Stimulated activated naive CD8-positive, alpha-beta T cell treated with anti-CD3 and anti-CD28 coated beads, Interleukin-15, Interleukin-2, amounts not matched to agents 100 ng/mL and 50 ng/mL, for 24 hours (primary cell): ENCODE results near the gene CACNB3.

Experiments used
- H3K27ac Mint-ChIP-seq: one replicate; pipeline ENCODE4 v1.8.0; 2021; ENCODE audit warnings: mild to moderate bottlenecking, mixed read lengths
- H3K27me3 Mint-ChIP-seq: one replicate; pipeline ENCODE4 v1.8.0; 2021; ENCODE audit warnings: mixed read lengths
- H3K36me3 Mint-ChIP-seq: one replicate; pipeline ENCODE4 v1.8.0; 2021; ENCODE audit warnings: low read depth, mixed read lengths
- H3K4me1 Mint-ChIP-seq: one replicate; pipeline ENCODE4 v1.8.0; 2021; ENCODE audit warnings: low read depth, mixed read lengths
- H3K4me3 Mint-ChIP-seq: one replicate; pipeline ENCODE4 v1.8.0; 2021; ENCODE audit warnings: mild to moderate bottlenecking, mixed read lengths
- H3K9me3 Mint-ChIP-seq: one replicate; pipeline ENCODE4 v1.8.0; 2021; ENCODE audit warnings: mixed read lengths

Gene CACNB3

GRCh38 chr12:48803675-48804074 is 14.6 kb upstream of the CACNB3 start:
- Mint-ChIP-seq H3K4me1 (peaks cover 4% of the 10 kb centered on the region), H3K27ac (no peak overlapping the region), H3K36me3 (no peaks in the 10 kb centered on the region), H3K9me3 (no peaks in the 10 kb centered on the region), H3K4me3 (no peak overlapping the region), H3K27me3 (no peaks in the 10 kb centered on the region)

DNA sequence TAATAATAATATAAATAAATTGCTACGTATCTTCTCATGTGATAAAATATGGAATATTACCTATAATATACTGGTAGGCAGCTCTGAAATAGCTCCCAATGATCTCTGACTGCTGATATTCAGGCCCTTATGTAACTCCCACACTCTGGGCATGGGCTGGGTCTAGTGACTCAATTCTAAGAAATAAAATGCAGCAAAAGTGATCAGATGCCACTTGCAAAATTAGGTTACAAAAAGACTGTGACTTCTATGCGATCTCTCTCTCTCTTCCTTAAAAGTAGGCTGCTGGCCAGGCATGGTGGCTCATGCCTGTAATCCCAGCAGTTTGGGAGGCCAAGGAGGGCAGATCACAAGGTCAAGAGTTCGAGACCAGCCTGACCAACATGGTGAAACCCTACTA is 10.3 kb upstream of the CACNB3 start:
- no peaks in the 10 kb centered on the region for H3K36me3 Mint-ChIP-seq
- no peak overlapping the region for H3K27ac Mint-ChIP-seq
- no peaks in the 10 kb centered on the region for H3K27me3 Mint-ChIP-seq
- H3K4me1 Mint-ChIP-seq = peaks cover 4% of the 10 kb centered on the region
- no peaks in the 10 kb centered on the region for H3K9me3 Mint-ChIP-seq
- H3K4me3 Mint-ChIP-seq = no peak overlapping the region

DNA sequence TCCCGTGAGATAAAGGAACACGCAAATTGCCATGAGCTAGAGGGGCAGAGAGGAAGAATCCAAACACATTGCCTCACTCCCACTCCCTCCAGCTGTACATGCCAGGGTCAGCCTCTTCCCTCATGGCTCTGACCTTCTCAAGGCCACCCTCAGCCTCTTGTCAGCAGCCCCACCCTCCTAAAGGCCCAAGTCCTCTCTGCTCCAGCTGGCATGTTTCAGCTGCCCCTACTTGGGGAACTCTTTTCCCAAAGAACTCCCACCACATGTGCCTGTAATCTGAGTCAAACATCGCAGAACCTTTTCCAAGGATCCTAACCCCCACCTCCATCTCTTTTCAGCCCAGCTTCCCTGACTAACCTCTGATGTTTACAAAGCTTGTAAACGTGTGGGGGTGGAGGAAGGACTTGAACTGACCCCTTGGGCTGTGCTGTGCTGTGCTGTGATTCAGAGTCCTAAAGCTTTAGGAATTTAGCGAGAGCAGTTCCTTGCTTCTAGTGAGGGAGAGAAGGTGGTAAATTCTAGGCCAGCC is 7.3 kb upstream of the CACNB3 start:
- Mint-ChIP-seq H3K9me3 (no peaks in the 10 kb centered on the region), H3K27ac (no peak overlapping the region), H3K4me3 (no peak overlapping the region), H3K27me3 (no peaks in the 10 kb centered on the region), H3K4me1 (peaks cover 10% of the 10 kb centered on the region), H3K36me3 (no peaks in the 10 kb centered on the region)

DNA sequence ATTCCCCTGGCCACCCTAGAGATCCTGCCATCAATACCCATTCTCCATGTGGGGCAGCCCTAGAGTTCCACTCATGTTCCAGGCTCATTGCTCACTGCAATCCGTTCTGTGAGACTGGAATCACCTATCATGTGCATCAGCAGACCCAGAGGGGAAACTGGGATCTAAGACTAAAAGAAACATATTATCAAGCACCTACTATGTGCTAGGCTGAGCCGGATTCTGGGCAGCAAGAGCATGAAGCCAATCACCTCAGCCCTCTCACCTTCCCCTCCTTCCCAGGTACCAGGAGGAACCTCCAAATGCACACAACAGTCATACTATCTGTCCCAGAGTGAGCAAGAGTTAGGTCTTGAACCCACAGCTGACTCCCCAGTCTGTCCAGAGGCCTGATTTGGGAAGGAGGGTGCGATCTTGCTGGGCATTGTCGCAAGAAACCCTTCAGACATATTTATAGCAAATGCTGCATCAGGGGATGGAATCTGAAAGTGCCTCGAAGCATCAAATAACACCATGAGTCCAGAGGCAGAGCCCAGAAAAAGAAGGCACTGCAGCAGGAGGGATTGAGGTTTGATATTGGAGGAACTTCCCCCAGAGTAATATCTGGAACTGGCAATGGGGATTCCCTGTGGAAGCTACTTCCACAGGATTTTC is 6.7 kb upstream of the CACNB3 start:
- H3K4me1 Mint-ChIP-seq = peaks cover 14% of the 10 kb centered on the region
- no peaks in the 10 kb centered on the region for H3K36me3 Mint-ChIP-seq
- no peaks in the 10 kb centered on the region for H3K9me3 Mint-ChIP-seq
- H3K4me3 Mint-ChIP-seq = no peak overlapping the region
- peaks cover 5% of the 10 kb centered on the region for H3K27me3 Mint-ChIP-seq
- H3K27ac Mint-ChIP-seq = no peak overlapping the region

DNA sequence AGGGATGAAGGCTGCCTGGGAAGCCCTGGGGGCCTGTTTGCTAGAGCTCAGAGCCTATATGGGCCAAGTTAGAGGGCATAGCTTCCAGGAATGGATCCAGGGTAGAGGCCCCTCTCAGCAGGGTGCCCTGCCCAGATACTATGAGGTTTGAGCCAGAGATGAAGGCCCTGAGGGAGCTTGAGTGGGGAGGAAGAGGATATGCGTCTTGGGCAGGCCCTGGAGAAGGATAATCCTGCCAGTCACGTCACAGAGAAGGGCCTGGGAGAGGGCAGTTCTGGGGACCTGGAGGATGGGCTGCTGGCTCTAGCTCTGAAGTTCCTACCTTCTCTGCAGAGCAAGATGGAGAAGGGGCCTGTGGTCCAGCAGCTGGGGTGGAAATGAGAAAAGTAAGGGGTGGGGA is 5.9 kb upstream of the CACNB3 start:
- H3K27ac Mint-ChIP-seq = no peak overlapping the region
- no peaks in the 10 kb centered on the region for H3K9me3 Mint-ChIP-seq
- no peak overlapping the region for H3K4me3 Mint-ChIP-seq
- H3K4me1 Mint-ChIP-seq = peaks cover 21% of the 10 kb centered on the region
- H3K36me3 Mint-ChIP-seq = no peaks in the 10 kb centered on the region
- peaks cover 13% of the 10 kb centered on the region for H3K27me3 Mint-ChIP-seq

DNA sequence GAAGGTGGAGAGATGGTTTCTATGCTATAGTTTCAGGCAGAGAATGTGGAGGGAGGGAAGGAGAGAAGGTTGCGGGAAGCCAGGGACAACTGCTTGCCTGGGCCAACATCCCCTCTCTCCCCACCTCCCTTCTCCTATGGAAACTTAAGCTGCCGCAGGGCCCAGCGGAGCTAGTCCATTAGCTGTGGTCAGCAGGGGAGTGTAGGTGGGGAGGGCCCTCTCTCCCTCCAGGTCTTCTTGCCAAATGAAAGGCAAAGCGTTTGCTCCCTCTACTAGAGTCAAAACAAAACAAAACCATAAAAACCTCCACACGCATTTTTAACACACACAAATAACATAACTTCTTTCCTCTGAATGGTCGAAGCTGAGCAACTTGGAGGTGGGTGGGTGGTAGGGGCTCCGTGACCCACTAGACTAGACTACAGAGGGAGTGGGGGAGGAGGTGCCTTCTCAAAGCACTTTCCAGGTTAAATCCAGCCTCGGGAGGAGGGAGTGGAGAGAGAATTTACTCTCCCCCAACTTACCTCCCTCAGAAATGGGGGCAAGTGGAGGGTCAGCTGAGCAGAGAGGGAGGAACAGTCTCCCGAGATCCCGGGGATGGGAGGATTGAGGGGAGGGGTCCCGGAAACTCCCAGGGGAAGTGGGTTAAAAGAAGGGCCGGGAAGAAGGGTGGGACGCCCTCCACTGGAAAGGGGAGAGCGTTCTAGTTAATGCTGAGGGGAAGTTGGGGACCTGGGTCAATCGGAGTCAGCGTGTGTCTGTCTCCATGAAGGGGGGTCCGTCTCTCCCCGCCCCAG is 4.6 kb upstream of the CACNB3 start:
- peaks cover 17% of the 10 kb centered on the region for H3K27me3 Mint-ChIP-seq
- H3K36me3 Mint-ChIP-seq = no peaks in the 10 kb centered on the region
- H3K4me3 Mint-ChIP-seq = peak overlapping the region; percentile 95
- peak overlapping the region; percentile 26 for H3K27ac Mint-ChIP-seq
- H3K4me1 Mint-ChIP-seq = peaks cover 30% of the 10 kb centered on the region
- no peaks in the 10 kb centered on the region for H3K9me3 Mint-ChIP-seq

DNA sequence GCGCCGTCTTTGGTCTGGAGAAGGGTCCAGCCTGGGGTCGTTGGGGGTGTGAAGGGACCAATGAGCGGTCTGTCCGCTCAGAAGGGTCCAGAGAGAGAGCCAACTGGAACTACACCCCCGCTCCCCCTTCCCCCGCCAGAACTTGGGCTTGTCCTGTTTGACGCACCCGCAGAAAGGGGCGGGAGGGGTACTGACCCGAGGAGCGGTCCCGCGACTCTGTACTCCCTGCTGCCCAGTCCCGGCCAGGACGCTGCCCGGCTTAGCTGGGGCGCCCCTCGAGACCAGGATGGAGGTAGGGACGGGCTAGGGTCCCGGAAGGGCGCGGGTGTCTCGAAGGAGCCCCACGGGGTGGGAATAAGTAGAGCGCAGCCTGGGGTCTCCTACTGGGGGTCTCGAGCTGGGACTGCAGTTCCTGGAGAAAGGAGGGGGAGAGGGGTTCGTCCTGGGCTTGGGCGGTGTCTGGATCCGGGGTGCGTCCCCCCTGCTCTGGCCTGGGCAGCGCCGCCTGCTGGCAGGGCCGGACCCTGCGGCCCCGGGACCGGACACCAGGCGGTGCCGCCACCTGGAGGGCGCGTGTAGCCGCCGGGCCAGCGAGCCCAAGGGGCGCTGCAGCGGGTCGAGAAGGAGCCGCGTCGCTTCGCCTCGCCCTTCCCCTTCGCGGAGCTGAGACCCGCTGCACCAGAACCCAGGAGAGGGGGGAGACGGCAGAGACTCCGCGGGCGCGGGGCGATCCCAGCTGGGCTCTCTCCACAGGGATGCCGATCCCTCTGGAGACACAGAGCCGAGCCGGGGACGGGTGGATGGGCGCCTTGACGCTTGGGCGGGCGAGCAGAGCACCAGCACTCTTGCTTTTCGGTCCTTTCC is 3.8 kb upstream of the CACNB3 start:
- Mint-ChIP-seq H3K27me3 (peaks cover 23% of the 10 kb centered on the region), H3K4me1 (peaks cover 35% of the 10 kb centered on the region), H3K9me3 (no peaks in the 10 kb centered on the region), H3K36me3 (no peaks in the 10 kb centered on the region), H3K27ac (peak overlapping the region; percentile 61), H3K4me3 (peak overlapping the region; percentile 95)

DNA sequence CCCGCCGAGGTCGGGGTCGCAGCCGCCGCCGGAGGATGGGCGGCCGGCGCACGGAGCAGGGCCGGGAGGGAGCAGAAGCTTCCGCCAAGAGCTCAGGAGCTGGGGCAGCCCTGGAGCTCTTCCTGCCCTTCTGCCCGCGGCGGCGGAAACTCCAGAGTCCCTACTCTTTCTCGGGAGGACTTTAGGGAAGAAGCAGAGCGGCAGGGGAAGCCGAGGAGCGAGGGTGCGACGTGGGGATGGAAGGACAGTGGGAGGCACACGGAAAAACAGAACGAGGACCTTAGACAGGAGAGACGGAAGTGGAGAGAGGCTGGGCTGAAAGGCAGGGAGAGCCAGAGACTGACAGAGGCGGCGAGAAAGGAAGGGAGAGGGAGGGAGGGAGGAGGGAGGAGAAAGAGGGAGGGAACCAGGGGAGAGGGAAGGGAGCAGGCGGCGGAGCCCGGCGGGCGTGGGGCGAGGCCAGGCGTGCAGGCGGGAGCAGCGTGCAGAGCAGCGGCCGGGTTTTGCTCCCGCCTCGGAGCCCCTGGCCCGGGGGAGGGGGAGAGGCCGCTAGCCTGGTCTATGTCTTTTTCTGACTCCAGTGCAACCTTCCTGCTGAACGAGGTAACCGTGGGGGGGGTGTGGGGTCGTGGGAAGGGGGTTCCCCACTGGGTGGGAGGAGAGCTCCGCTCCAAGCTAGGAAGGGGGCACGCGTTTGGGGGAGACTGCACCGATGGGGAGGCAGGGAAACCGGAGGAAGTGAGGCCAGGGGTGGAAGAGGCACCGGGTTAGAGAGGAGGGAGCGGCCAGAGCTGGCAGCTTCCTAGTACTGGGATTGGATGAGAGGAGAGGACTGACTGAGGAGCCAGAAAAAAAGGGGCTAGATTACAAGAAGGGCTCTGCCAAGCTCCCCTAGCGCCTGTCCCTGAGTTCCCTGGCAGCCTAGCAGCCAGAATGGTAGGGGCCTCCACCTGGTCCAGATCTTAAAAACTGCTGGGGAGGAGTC is 2.9 kb upstream of the CACNB3 start:
- peak overlapping the region; percentile 95 for H3K4me3 Mint-ChIP-seq
- peak overlapping the region; percentile 72 for H3K27ac Mint-ChIP-seq
- no peaks in the 10 kb centered on the region for H3K36me3 Mint-ChIP-seq
- no peaks in the 10 kb centered on the region for H3K9me3 Mint-ChIP-seq
- H3K4me1 Mint-ChIP-seq = peaks cover 35% of the 10 kb centered on the region
- peaks cover 23% of the 10 kb centered on the region for H3K27me3 Mint-ChIP-seq

GRCh38 chr12:48816143-48816854 is 2.0 kb upstream of the CACNB3 start:
- no peaks in the 10 kb centered on the region for H3K36me3 Mint-ChIP-seq
- peaks cover 35% of the 10 kb centered on the region for H3K4me1 Mint-ChIP-seq
- peaks cover 23% of the 10 kb centered on the region for H3K27me3 Mint-ChIP-seq
- peak overlapping the region; percentile 95 for H3K4me3 Mint-ChIP-seq
- H3K9me3 Mint-ChIP-seq = no peaks in the 10 kb centered on the region
- H3K27ac Mint-ChIP-seq = no peak overlapping the region

DNA sequence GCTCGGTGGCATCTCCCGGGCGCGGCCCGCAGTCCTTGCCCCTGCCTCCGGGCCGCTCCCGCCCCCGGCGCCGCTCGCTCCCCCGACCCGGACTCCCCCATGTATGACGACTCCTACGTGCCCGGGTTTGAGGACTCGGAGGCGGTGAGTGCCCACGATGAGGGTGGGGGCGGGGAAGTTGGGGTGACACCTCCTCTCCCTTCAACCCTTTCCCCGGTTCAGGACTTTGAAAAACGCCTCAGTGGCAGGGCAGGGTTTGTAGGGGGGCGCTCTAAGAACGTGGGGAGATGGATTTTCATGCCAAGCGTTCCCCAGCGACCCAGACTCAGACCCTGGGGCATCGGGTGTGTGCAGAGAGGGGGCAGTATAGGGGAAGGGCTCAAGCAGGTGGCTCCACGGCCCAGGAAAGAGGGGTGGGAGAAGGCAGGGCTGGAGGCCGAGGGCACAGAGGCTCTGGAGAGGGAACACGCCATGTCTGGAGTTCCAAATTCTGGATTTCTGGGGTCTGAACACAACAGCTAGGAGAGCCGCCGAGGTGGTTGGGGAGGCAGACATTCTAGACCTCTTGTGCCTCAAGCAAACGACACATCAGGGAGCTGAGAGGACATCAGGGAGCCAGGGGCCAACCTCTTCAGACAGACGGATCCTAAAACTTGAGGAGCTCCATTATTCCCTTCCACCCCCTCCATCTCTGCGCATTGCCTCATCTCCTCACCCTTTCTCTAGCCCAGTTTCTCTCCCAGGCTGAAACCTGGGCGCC is 715 bp downstream of the CACNB3 start:
- no peaks in the 10 kb centered on the region for H3K36me3 Mint-ChIP-seq
- H3K9me3 Mint-ChIP-seq = no peaks in the 10 kb centered on the region
- H3K27ac Mint-ChIP-seq = no peak overlapping the region
- peaks cover 23% of the 10 kb centered on the region for H3K27me3 Mint-ChIP-seq
- H3K4me3 Mint-ChIP-seq = peak overlapping the region; percentile 74
- peaks cover 29% of the 10 kb centered on the region for H3K4me1 Mint-ChIP-seq

GRCh38 chr12:48819986-48820725 is 1.9 kb downstream of the CACNB3 start:
- Mint-ChIP-seq H3K27me3 (peaks cover 23% of the 10 kb centered on the region), H3K4me3 (no peak overlapping the region), H3K27ac (peak overlapping the region; percentile 19), H3K9me3 (no peaks in the 10 kb centered on the region), H3K4me1 (peaks cover 29% of the 10 kb centered on the region), H3K36me3 (no peaks in the 10 kb centered on the region)

GRCh38 chr12:48822139-48822538 is 3.8 kb downstream of the CACNB3 start:
- no peak overlapping the region for H3K4me3 Mint-ChIP-seq

More at GRCh38 chr12:48822139-48822538, 3.8 kb downstream of the CACNB3 start:
- Mint-ChIP-seq H3K36me3 (no peaks in the 10 kb centered on the region), H3K4me1 (peaks cover 16% of the 10 kb centered on the region), H3K27me3 (peaks cover 13% of the 10 kb centered on the region), H3K27ac (no peak overlapping the region), H3K9me3 (no peaks in the 10 kb centered on the region)
